ENCODE results near the gene REEP1. TPM values are rescaled to one million over a fixed set of nuclear protein-coding genes. Genes with fewer than 3 reads are reported as not detected.

The REEP1 gene
- total RNA-seq, 1 experiment from 2014 or later = 0.23 TPM

DNA sequence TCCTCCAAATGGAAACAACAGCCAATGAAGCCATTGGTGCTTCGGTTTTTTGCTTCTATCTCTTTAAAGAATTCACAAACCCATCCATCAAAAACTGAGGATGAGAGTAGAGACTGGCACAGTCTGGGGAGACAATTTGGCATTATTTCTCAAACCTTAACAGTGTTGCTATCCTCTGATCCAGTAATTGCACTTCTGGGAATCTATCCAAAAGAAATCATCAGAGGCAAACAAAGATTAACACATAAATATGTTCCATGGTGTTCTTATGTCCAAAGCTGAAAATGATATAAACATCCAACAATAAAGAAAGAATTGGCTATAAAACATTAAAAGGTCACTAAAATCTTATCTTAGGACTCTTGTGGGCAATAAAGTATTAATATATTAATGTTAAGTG lies 35.1 kb downstream of the REEP1 start:
- Histone ChIP-seq H3K27ac (ENCODE audit: low read length) (no peak overlapping the region), H3K9me3 (ENCODE audit: control insufficient read depth, insufficient read depth, low read depth, low read length) (no peaks in the 10 kb centered on the region), H3K36me3 (ENCODE audit: control insufficient read depth, insufficient read depth, low read length) (no peaks in the 10 kb centered on the region), H3K27me3 (ENCODE audit: control insufficient read depth, insufficient read depth, low read length) (peaks cover 17% of the 10 kb centered on the region), H3K4me1 (ENCODE audit: control insufficient read depth, insufficient read depth, low read length) (no peaks in the 10 kb centered on the region), H3K4me3 (ENCODE audit: low read depth in 2 of 2, low read length in 2 of 2) (no peak overlapping the region)
- in situ Hi-C loops (cut with HindIII; ENCODE audit: low pct_unique_long_range_greater_than_20kb, low sequenced_read_pairs) (no loop called here), intact Hi-C loops (cut with micrococcal nuclease; ENCODE audit: unreplicated experiment) (no loop called here)
- ChIA-PET CTCF (no interaction called here), POLR2A (interaction anchor here (0.6 kb wide), 1 partner anchor 50 kb away, joined by 4 read pairs; no protein-coding TSS in a partner anchor)
- BruUV-seq (replicated peaks) = no TSS peak
- ATAC-seq (no peak), DNase-seq (ENCODE audit: low read depth, low spot score) (no peak)
- TF ChIP-seq, protein P1, sequence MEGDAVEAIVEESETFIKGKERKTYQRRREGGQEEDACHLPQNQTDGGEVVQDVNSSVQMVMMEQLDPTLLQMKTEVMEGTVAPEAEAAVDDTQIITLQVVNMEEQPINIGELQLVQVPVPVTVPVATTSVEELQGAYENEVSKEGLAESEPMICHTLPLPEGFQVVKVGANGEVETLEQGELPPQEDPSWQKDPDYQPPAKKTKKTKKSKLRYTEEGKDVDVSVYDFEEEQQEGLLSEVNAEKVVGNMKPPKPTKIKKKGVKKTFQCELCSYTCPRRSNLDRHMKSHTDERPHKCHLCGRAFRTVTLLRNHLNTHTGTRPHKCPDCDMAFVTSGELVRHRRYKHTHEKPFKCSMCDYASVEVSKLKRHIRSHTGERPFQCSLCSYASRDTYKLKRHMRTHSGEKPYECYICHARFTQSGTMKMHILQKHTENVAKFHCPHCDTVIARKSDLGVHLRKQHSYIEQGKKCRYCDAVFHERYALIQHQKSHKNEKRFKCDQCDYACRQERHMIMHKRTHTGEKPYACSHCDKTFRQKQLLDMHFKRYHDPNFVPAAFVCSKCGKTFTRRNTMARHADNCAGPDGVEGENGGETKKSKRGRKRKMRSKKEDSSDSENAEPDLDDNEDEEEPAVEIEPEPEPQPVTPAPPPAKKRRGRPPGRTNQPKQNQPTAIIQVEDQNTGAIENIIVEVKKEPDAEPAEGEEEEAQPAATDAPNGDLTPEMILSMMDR (IDR thresholded peaks at IDR 0.05) = no peak
- TF ChIP-seq, protein P2, sequence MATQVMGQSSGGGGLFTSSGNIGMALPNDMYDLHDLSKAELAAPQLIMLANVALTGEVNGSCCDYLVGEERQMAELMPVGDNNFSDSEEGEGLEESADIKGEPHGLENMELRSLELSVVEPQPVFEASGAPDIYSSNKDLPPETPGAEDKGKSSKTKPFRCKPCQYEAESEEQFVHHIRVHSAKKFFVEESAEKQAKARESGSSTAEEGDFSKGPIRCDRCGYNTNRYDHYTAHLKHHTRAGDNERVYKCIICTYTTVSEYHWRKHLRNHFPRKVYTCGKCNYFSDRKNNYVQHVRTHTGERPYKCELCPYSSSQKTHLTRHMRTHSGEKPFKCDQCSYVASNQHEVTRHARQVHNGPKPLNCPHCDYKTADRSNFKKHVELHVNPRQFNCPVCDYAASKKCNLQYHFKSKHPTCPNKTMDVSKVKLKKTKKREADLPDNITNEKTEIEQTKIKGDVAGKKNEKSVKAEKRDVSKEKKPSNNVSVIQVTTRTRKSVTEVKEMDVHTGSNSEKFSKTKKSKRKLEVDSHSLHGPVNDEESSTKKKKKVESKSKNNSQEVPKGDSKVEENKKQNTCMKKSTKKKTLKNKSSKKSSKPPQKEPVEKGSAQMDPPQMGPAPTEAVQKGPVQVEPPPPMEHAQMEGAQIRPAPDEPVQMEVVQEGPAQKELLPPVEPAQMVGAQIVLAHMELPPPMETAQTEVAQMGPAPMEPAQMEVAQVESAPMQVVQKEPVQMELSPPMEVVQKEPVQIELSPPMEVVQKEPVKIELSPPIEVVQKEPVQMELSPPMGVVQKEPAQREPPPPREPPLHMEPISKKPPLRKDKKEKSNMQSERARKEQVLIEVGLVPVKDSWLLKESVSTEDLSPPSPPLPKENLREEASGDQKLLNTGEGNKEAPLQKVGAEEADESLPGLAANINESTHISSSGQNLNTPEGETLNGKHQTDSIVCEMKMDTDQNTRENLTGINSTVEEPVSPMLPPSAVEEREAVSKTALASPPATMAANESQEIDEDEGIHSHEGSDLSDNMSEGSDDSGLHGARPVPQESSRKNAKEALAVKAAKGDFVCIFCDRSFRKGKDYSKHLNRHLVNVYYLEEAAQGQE (IDR thresholded peaks at IDR 0.05; ENCODE audit: insufficient read depth in 1 of 2, low read depth in 2 of 2, low read length in 1 of 2) = no peak
- TF ChIP-seq POLR2AphosphoS5 (IDR thresholded peaks at IDR 0.05; ENCODE audit: low read depth, low read length) (no peak), SIN3A (IDR thresholded peaks at IDR 0.05; ENCODE audit: borderline replicate concordance, insufficient read depth, low read depth, low read length) (no peak), TCF7L2 (IDR thresholded peaks at IDR 0.05; ENCODE audit: low read depth, low read length) (no peak)

DNA sequence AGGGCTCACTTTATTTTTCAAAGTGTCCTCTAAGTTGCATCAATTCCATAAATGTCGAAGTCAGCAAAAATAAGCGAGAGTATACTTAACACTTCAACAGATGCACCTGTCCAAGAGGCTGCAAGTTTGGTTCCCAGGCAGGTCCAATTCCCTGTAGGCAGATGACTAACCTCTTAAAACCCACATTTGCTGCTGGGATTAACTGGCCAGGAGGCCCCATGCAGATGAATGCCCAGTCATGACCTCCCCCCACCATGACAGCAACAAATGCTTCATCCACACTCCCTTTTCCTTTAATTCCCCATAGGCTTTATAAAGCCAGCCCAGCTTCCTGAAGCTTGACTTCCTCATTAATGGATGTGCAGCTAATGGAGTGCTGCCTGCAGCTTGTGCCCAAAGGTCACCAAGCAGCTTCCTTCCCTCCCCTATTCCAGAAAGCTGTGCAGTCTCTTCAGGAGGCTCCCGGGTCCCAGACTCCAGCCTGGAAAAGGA lies 35.7 kb downstream of the REEP1 start:
- ChIA-PET CTCF (interaction anchor here (0.6 kb wide), 1 partner anchor 19 kb away, joined by 5 read pairs; no protein-coding TSS in a partner anchor), POLR2A (no interaction called here)
- in situ Hi-C loops (cut with HindIII; ENCODE audit: low pct_unique_long_range_greater_than_20kb, low sequenced_read_pairs) = no loop called here
- H3K36me3 ChIP-seq (ENCODE audit: control insufficient read depth, insufficient read depth, low read length) = no peaks in the 10 kb centered on the region
- no peaks in the 10 kb centered on the region for H3K9me3 ChIP-seq (ENCODE audit: control insufficient read depth, insufficient read depth, low read depth, low read length)
- H3K27me3 ChIP-seq (ENCODE audit: control insufficient read depth, insufficient read depth, low read length) = peaks cover 17% of the 10 kb centered on the region
- H3K27ac ChIP-seq (ENCODE audit: low read length) = no peak overlapping the region
- ATAC-seq (no peak), DNase-seq (ENCODE audit: low read depth, low spot score) (no peak)
- no TSS peak for BruUV-seq (replicated peaks)
- H3K4me1 ChIP-seq (ENCODE audit: control insufficient read depth, insufficient read depth, low read length) = no peaks in the 10 kb centered on the region
- no peak overlapping the region for H3K4me3 ChIP-seq (ENCODE audit: low read depth in 2 of 2, low read length in 2 of 2)
- intact Hi-C loops (cut with micrococcal nuclease; ENCODE audit: unreplicated experiment) = no loop called here
- no peak for TF ChIP-seq POLR2AphosphoS5 (IDR thresholded peaks at IDR 0.05; ENCODE audit: low read depth, low read length)
- TF ChIP-seq, protein P2 (IDR thresholded peaks at IDR 0.05; ENCODE audit: insufficient read depth in 1 of 2, low read depth in 2 of 2, low read length in 1 of 2) = no peak
- TF ChIP-seq SIN3A (IDR thresholded peaks at IDR 0.05; ENCODE audit: borderline replicate concordance, insufficient read depth, low read depth, low read length) = no peak
- TF ChIP-seq, protein P1 (IDR thresholded peaks at IDR 0.05) = no peak
- TF ChIP-seq TCF7L2 (IDR thresholded peaks at IDR 0.05; ENCODE audit: low read depth, low read length) = no peak

All from Panc1 (cell line).